Astrocyte (in vitro differentiated cells and primary cell): ENCODE measurements around the gene SHLD2. TPM values are rescaled to one million over a fixed set of nuclear protein-coding genes. Genes with fewer than 3 reads are reported as not detected.
"Not testable (repeated sequence)": the region's sequence is repeated elsewhere in the genome, so short reads cannot be mapped to it uniquely, and the experiment has no call there.

Experiments used
- DNase-seq: peaks from one replicate; pipeline ENCODE4 v3.0.0-alpha.2; 2010; ENCODE audit warnings: low read depth
- FAIRE-seq: peaks from 2 replicates; lab custom pipeline; 2011; peaks lifted over from hg19 to GRCh38; lab: Jason Lieb, UNC
- H2AFZ ChIP-seq: 2 replicates; pipeline ENCODE4 v1.6.0; 2012; ENCODE audit warnings: low read depth, low read length, inconsistent platforms
- H3K27ac ChIP-seq: 2 replicates; pipeline ENCODE4 v1.5.1; 2011; ENCODE audit warnings: low read depth, low read length, inconsistent platforms
- H3K27me3 ChIP-seq: 2 replicates; pipeline ENCODE4 v1.6.0; 2011; ENCODE audit warnings: low read length, inconsistent platforms; ENCODE audit not compliant: insufficient read depth
- H3K36me3 ChIP-seq: 2 replicates; pipeline ENCODE4 v1.5.1; 2011; ENCODE audit warnings: low read length, inconsistent platforms; ENCODE audit not compliant: insufficient read depth
- H3K4me1 ChIP-seq: 2 replicates; pipeline ENCODE4 v1.5.1; 2011; ENCODE audit warnings: low read length, inconsistent platforms; ENCODE audit not compliant: insufficient read depth
- H3K4me2 ChIP-seq: 2 replicates; pipeline ENCODE4 v1.6.0; 2012; ENCODE audit warnings: low read length, inconsistent platforms
- H3K4me3 ChIP-seq: 2 replicates; pipeline ENCODE4 v1.5.1; 2011; ENCODE audit warnings: low read depth, mild to moderate bottlenecking, low read length, inconsistent platforms; ENCODE audit not compliant: insufficient read depth
- H3K79me2 ChIP-seq: 2 replicates; pipeline ENCODE4 v1.6.0; 2012; ENCODE audit warnings: mild to moderate bottlenecking, low read length, inconsistent platforms; ENCODE audit not compliant: insufficient read depth
- H3K9ac ChIP-seq: 2 replicates; pipeline ENCODE4 v1.6.0; 2012; ENCODE audit warnings: mild to moderate bottlenecking, low read length, inconsistent platforms
- H3K9me3 ChIP-seq: 2 replicates; pipeline ENCODE4 v1.5.1; 2012; ENCODE audit warnings: low read depth, mild to moderate bottlenecking, low read length, inconsistent platforms; ENCODE audit not compliant: insufficient read depth
- H4K20me1 ChIP-seq: 2 replicates; pipeline ENCODE4 v1.6.0; 2012; ENCODE audit warnings: low read length, inconsistent platforms; ENCODE audit not compliant: insufficient read depth
- H3K27ac Mint-ChIP-seq: one replicate; pipeline ENCODE4 v1.8.0; 2021; ENCODE audit warnings: mild to moderate bottlenecking, mixed read lengths; ENCODE audit not compliant: unreplicated experiment
- H3K27me3 Mint-ChIP-seq: one replicate; pipeline ENCODE4 v1.8.0; 2021; ENCODE audit warnings: low read depth, mixed read lengths; ENCODE audit not compliant: unreplicated experiment
- H3K36me3 Mint-ChIP-seq: one replicate; pipeline ENCODE4 v1.8.0; 2021; ENCODE audit warnings: low read depth, mixed read lengths; ENCODE audit not compliant: unreplicated experiment
- H3K4me1 Mint-ChIP-seq: one replicate; pipeline ENCODE4 v1.8.0; 2021; ENCODE audit warnings: low read depth, mixed read lengths; ENCODE audit not compliant: unreplicated experiment
- H3K4me3 Mint-ChIP-seq: one replicate; pipeline ENCODE4 v1.8.0; 2021; ENCODE audit warnings: mild to moderate bottlenecking, moderate library complexity, mixed read lengths; ENCODE audit not compliant: unreplicated experiment
- H3K9me3 Mint-ChIP-seq: one replicate; pipeline ENCODE4 v1.8.0; 2021; ENCODE audit warnings: mild to moderate bottlenecking, mixed read lengths; ENCODE audit not compliant: unreplicated experiment
- total RNA-seq: library from RNA; stranded (reverse); gene quantifications from 2 replicates; pipeline ENCODE4 v1.2.1, GENCODE V29; 2021

SHLD2 gene
- total RNA-seq, 1 donor from 2014 or later, result 23.2 TPM

GRCh38 chr10:87127607-87128156 lies 32.7 kb downstream of the SHLD2 start:
- H3K36me3 ChIP-seq, H3K27me3 ChIP-seq, H3K79me2 ChIP-seq, H2AFZ ChIP-seq, H4K20me1 ChIP-seq, H3K4me1 ChIP-seq, H3K4me3 Mint-ChIP-seq, H3K27me3 Mint-ChIP-seq, H3K9me3 Mint-ChIP-seq, H3K4me1 Mint-ChIP-seq, H3K27ac ChIP-seq, H3K9ac ChIP-seq, H3K4me3 ChIP-seq, H3K9me3 ChIP-seq, H3K36me3 Mint-ChIP-seq, FAIRE-seq, H3K27ac Mint-ChIP-seq, H3K4me2 ChIP-seq: not testable (repeated sequence)
- peak; percentile 35 for DNase-seq

GRCh38 chr10:87132176-87132575 lies 37.2 kb downstream of the SHLD2 start:
- not testable (repeated sequence) for H3K4me1 ChIP-seq, H3K4me1 Mint-ChIP-seq, H3K4me3 ChIP-seq, H3K27me3 ChIP-seq, H3K27me3 Mint-ChIP-seq, H3K9ac ChIP-seq, H3K27ac ChIP-seq, H3K4me2 ChIP-seq, H3K4me3 Mint-ChIP-seq, H3K79me2 ChIP-seq, H2AFZ ChIP-seq, H4K20me1 ChIP-seq, H3K9me3 Mint-ChIP-seq, H3K27ac Mint-ChIP-seq, H3K9me3 ChIP-seq, H3K36me3 ChIP-seq, FAIRE-seq
- peaks cover 12% of the 10 kb centered on the region for H3K36me3 Mint-ChIP-seq
- DNase-seq, result peak; percentile 2

- not testable (repeated sequence) for H3K4me3 Mint-ChIP-seq
These were observed 38.9 kb downstream of the SHLD2 start for GRCh38 chr10:87133936-87134335.

GRCh38 chr10:87134440-87134839 lies 39.4 kb downstream of the SHLD2 start:
- not testable (repeated sequence) for DNase-seq, H3K27me3 ChIP-seq, H3K4me3 ChIP-seq, H4K20me1 ChIP-seq, H2AFZ ChIP-seq, H3K4me1 Mint-ChIP-seq, H3K27me3 Mint-ChIP-seq, H3K9ac ChIP-seq, H3K9me3 ChIP-seq, H3K27ac ChIP-seq, H3K9me3 Mint-ChIP-seq, H3K4me3 Mint-ChIP-seq, H3K79me2 ChIP-seq, H3K27ac Mint-ChIP-seq, H3K4me1 ChIP-seq, FAIRE-seq, H3K4me2 ChIP-seq, H3K36me3 ChIP-seq
- peaks cover 17% of the 10 kb centered on the region for H3K36me3 Mint-ChIP-seq

More at GRCh38 chr10:87133936-87134335, 38.9 kb downstream of the SHLD2 start:
- not testable (repeated sequence) for H3K4me3 ChIP-seq, H3K9ac ChIP-seq, H3K27me3 Mint-ChIP-seq, H3K4me1 ChIP-seq, H3K9me3 Mint-ChIP-seq, H3K27ac Mint-ChIP-seq, DNase-seq, H4K20me1 ChIP-seq, H3K9me3 ChIP-seq, H2AFZ ChIP-seq, H3K79me2 ChIP-seq, H3K27me3 ChIP-seq, H3K4me1 Mint-ChIP-seq, H3K27ac ChIP-seq, H3K4me2 ChIP-seq, H3K36me3 ChIP-seq, FAIRE-seq
- H3K36me3 Mint-ChIP-seq, result peaks cover 18% of the 10 kb centered on the region

GRCh38 chr10:87137478-87137877 lies 42.5 kb downstream of the SHLD2 start:
- not testable (repeated sequence) for H3K4me1 ChIP-seq, H3K36me3 ChIP-seq, H3K4me1 Mint-ChIP-seq, H3K27ac ChIP-seq, H3K9me3 Mint-ChIP-seq, H3K4me3 Mint-ChIP-seq, H3K9me3 ChIP-seq, DNase-seq, H3K27me3 ChIP-seq, H2AFZ ChIP-seq, H3K27me3 Mint-ChIP-seq, H3K79me2 ChIP-seq, H3K27ac Mint-ChIP-seq, H3K9ac ChIP-seq, FAIRE-seq, H3K4me2 ChIP-seq, H4K20me1 ChIP-seq, H3K4me3 ChIP-seq
- peaks cover 16% of the 10 kb centered on the region for H3K36me3 Mint-ChIP-seq

GRCh38 chr10:87142230-87143108 lies 47.5 kb downstream of the SHLD2 start:
- not testable (repeated sequence) for FAIRE-seq, H3K9me3 Mint-ChIP-seq, H3K27ac Mint-ChIP-seq, H3K4me1 Mint-ChIP-seq, H3K27me3 ChIP-seq, H3K9ac ChIP-seq, H3K36me3 ChIP-seq, H3K27ac ChIP-seq, H3K79me2 ChIP-seq, H3K27me3 Mint-ChIP-seq, H3K36me3 Mint-ChIP-seq, H2AFZ ChIP-seq, H3K4me1 ChIP-seq, H3K4me3 ChIP-seq, H3K4me3 Mint-ChIP-seq, H3K9me3 ChIP-seq, H4K20me1 ChIP-seq
- H3K4me2 ChIP-seq, result peak overlapping the region; percentile 26
- DNase-seq, result peak; percentile 38
